Smooth muscle cell (in vitro differentiated cells): ENCODE results near the gene SYS1. TPM values are rescaled to one million over a fixed set of nuclear protein-coding genes. Genes with fewer than 3 reads are reported as not detected.
A peak's percentile ranks its signal among the peaks of the same experiment; 100 is the strongest.

Experiments
- DNase-seq: peaks from one replicate; lab custom pipeline; 2025; ENCODE audit not compliant: unreplicated experiment; lab: John Stamatoyannopoulos, UW
- H2AFZ ChIP-seq: fragments of 200-600 bp; sonication (generic); 2 replicates; pipeline ENCODE4 v1.6.0; 2016; ENCODE audit warnings: antibody characterized with exemption, low read depth, mild to moderate bottlenecking
- H3F3A ChIP-seq: fragments of 200-600 bp; sonication (generic); 2 replicates; pipeline ENCODE4 v1.6.0; 2017; ENCODE audit warnings: antibody characterized with exemption, low read depth
- H3K27ac ChIP-seq: fragments of 200-600 bp; sonication (generic); 2 replicates; pipeline ENCODE4 v1.5.1; 2016; ENCODE audit warnings: low read depth, mild to moderate bottlenecking
- H3K27me3 ChIP-seq: fragments of 200-600 bp; sonication (generic); 2 replicates; pipeline ENCODE4 v1.6.1; 2016; ENCODE audit warnings: low read depth, mild to moderate bottlenecking
- H3K36me3 ChIP-seq: fragments of 200-600 bp; sonication (generic); 2 replicates; pipeline ENCODE4 v1.5.1; 2016; ENCODE audit warnings: low read depth
- H3K4me1 ChIP-seq: fragments of 200-600 bp; sonication (generic); 2 replicates; pipeline ENCODE4 v1.5.1; 2016; ENCODE audit warnings: low read depth
- H3K4me2 ChIP-seq: fragments of 200-600 bp; sonication (generic); 2 replicates; pipeline ENCODE4 v1.6.0; 2016; ENCODE audit warnings: mild to moderate bottlenecking
- H3K4me3 ChIP-seq: fragments of 200-600 bp; sonication (generic); 2 replicates; pipeline ENCODE4 v1.5.1; 2016; ENCODE audit warnings: mild to moderate bottlenecking
- H3K79me2 ChIP-seq: fragments of 200-600 bp; sonication (generic); 2 replicates; pipeline ENCODE4 v1.6.0; 2016; ENCODE audit warnings: low read depth, mild to moderate bottlenecking
- H3K9ac ChIP-seq: fragments of 200-600 bp; sonication (generic); 2 replicates; pipeline ENCODE4 v1.6.0; 2016; ENCODE audit warnings: low read depth
- H3K9me3 ChIP-seq: fragments of 200-600 bp; sonication (generic); replicated peaks from 2 replicates; pipeline ENCODE4 v1.5.1; 2016; ENCODE audit warnings: low read depth
- H4K20me1 ChIP-seq: fragments of 200-600 bp; sonication (generic); 2 replicates; pipeline ENCODE4 v1.6.0; 2016; ENCODE audit warnings: low read depth
- CTCF ChIP-seq: fragments of 200-600 bp; sonication (generic); IDR thresholded peaks from 2 replicates; pipeline ENCODE4 v1.5.1; 2017; ENCODE audit warnings: borderline replicate concordance, mild to moderate bottlenecking, antibody characterized with exemption; ENCODE audit not compliant: insufficient read depth, poor library complexity, severe bottlenecking
- WGBS: methylation state at CpG from one replicate; pipeline ENCODE4 v1.1.7; 2016; ENCODE audit warnings: low lambda C conversion rate; 5-methylcytosine and 5-hydroxymethylcytosine counted together
- polyA plus RNA-seq: library from polyadenylated mRNA; unstranded; fragments of >200 nt; fragmentation: Nextera tagmentation; extraction: Ambion mirVana; gene quantifications from 2 replicates; pipeline ENCODE4 v1.2.1, GENCODE V29; 2016
- total RNA-seq: library from RNA; depleted of rRNA; stranded (reverse); fragments of >200 nt; gene quantifications from 2 replicates; pipeline ENCODE4 v1.2.3, GENCODE V29; 2014

Gene SYS1
- total and polyA plus RNA-seq, 2 experiments from 2014 or later: 14.5 to 17.0 TPM

- DNase-seq: no peak
- Histone ChIP-seq H3K4me3 (no peak overlapping the region), H3K36me3 (no peaks in the 10 kb centered on the region), H4K20me1 (no peaks in the 10 kb centered on the region), H2AFZ (no peak overlapping the region), H3K27me3 (no peaks in the 10 kb centered on the region), H3K9me3 (no peaks in the 10 kb centered on the region), H3K9ac (no peak overlapping the region), H3K4me2 (no peak overlapping the region), H3K4me1 (no peaks in the 10 kb centered on the region), H3K27ac (no peak overlapping the region), H3F3A (no peaks in the 10 kb centered on the region), H3K79me2 (no peaks in the 10 kb centered on the region)
- TF ChIP-seq CTCF: no peak
- WGBS: 97% methylated on average over 3 of the region's 3 CpGs
These were observed 7.7 kb downstream of the SYS1 start for GRCh38 chr20:45370571-45371160.

GRCh38 chr20:45372241-45372640 is 9.3 kb downstream of the SYS1 start:
- TF ChIP-seq CTCF: no peak
- Histone ChIP-seq H2AFZ (no peak overlapping the region), H3F3A (no peaks in the 10 kb centered on the region), H3K79me2 (no peaks in the 10 kb centered on the region), H3K9ac (no peak overlapping the region), H3K4me3 (no peak overlapping the region), H3K27ac (no peak overlapping the region), H3K9me3 (no peaks in the 10 kb centered on the region), H4K20me1 (no peaks in the 10 kb centered on the region), H3K36me3 (no peaks in the 10 kb centered on the region), H3K4me2 (peak overlapping the region; percentile 87), H3K27me3 (no peaks in the 10 kb centered on the region), H3K4me1 (no peaks in the 10 kb centered on the region)
- no peak for DNase-seq
- WGBS: 87% methylated on average over 10 of the region's 10 CpGs

GRCh38 chr20:45372646-45373352 is 9.8 kb downstream of the SYS1 start:
- 53% methylated on average over 19 of the region's 30 CpGs for WGBS

More at GRCh38 chr20:45372646-45373352, 9.8 kb downstream of the SYS1 start:
- peak overlapping the region; percentile 51 for H3K4me3 ChIP-seq
- no peaks in the 10 kb centered on the region for H3K4me1 ChIP-seq
- no peaks in the 10 kb centered on the region for H3F3A ChIP-seq
- no peak overlapping the region for H3K27ac ChIP-seq
- H3K4me2 ChIP-seq: peak overlapping the region; percentile 87
- no peaks in the 10 kb centered on the region for H4K20me1 ChIP-seq
- H3K36me3 ChIP-seq: no peaks in the 10 kb centered on the region
- H3K9ac ChIP-seq: no peak overlapping the region
- no peaks in the 10 kb centered on the region for H3K9me3 ChIP-seq
- H3K79me2 ChIP-seq: no peaks in the 10 kb centered on the region
- DNase-seq: no peak
- no peak overlapping the region for H2AFZ ChIP-seq
- no peaks in the 10 kb centered on the region for H3K27me3 ChIP-seq
- no peak for TF ChIP-seq CTCF
